Sigmoid colon (tissue), 7 donors: ENCODE data around the gene MZB1. TPM values are rescaled to one million over a fixed set of nuclear protein-coding genes. Genes with fewer than 3 reads are reported as not detected.

ENCODE experiments used
- DNase-seq: peaks from one replicate; pipeline ENCODE4 v3.0.0-alpha.2; 2019
- H3K27ac ChIP-seq, 4 donors: fragments of 200-600 bp; sonication (generic); one replicate each; pipeline ENCODE4 v1.5.1; 2016 to 2019; ENCODE audit warnings: mild to moderate bottlenecking in 1 of 4
- H3K27me3 ChIP-seq, 3 donors: fragments of 200-600 bp; sonication (generic); one replicate each; pipeline ENCODE4 v1.5.1; 2019; ENCODE audit warnings: mild to moderate bottlenecking in 1 of 3
- H3K36me3 ChIP-seq, 4 donors: fragments of 200-600 bp; sonication (generic); one replicate each; pipeline ENCODE4 v1.5.1; 2016 to 2019
- H3K4me1 ChIP-seq, 4 donors: fragments of 200-600 bp; sonication (generic); one replicate each; pipeline ENCODE4 v1.5.1; 2017 to 2019
- H3K4me3 ChIP-seq, 4 donors: fragments of 200-600 bp; sonication (generic); one replicate each; pipeline ENCODE4 v1.5.1; 2017 to 2019; ENCODE audit warnings: mild to moderate bottlenecking in 2 of 4, moderate library complexity in 1 of 4
- H3K9me3 ChIP-seq, 4 donors: fragments of 200-600 bp in 3 of 4; sonication (generic) in 3 of 4; one replicate each; pipeline versions ENCODE4 v1.5.1 to v1.6.1; 2013 to 2019
- EP300 ChIP-seq, 4 donors: sonication (generic); formaldehyde crosslinking; IDR thresholded peaks; one replicate each; pipeline ENCODE4 v1.6.1; 2017; ENCODE audit warnings: antibody characterized with exemption in 4 of 4
- POLR2A ChIP-seq, 2 donors: fragments of 450-650 bp; IDR thresholded peaks; one replicate each; pipeline ENCODE4 v1.6.1; 2016; ENCODE audit warnings: antibody characterized with exemption in 2 of 2, mild to moderate bottlenecking in 2 of 2, moderate library complexity in 2 of 2
- POLR2AphosphoS5 ChIP-seq, 4 donors: sonication (generic); formaldehyde crosslinking; IDR thresholded peaks; one replicate each; pipeline ENCODE4 v1.6.1; 2017; ENCODE audit warnings: antibody characterized with exemption in 4 of 4
- WGBS, 2 donors: extraction: QIAGEN DNeasy Blood & Tissue Kit; methylation state at CpG; one replicate each; pipeline ENCODE4 v1.1.7; 2013; 5-methylcytosine and 5-hydroxymethylcytosine counted together
- intact Hi-C: fragments of 100-400 bp; cut with DNase I; formaldehyde crosslinking; loops from one replicate; pipeline ENCODE4 v1.15.1; 2023
- polyA plus RNA-seq, 3 donors: library from polyadenylated mRNA; stranded (reverse); fragments of 200-250 nt; gene quantifications; one replicate each; pipeline ENCODE4 v1.2.3, GENCODE V29; 2013
- total RNA-seq, 4 donors: library from RNA; depleted of rRNA; stranded (reverse); fragments of >200 nt; gene quantifications; one replicate each; pipeline ENCODE4 v1.1.0, GENCODE V29; 2016
- TF ChIP-seq, protein P1 (sequence below), 4 experiments: fragments of 450-650 bp in 3 of 4; fragments of 200-600 bp in 1 of 4; IDR thresholded peaks; one replicate each; pipeline ENCODE4 v1.5.1; 2016 to 2019; ENCODE audit warnings: antibody characterized with exemption in 4 of 4, mild to moderate bottlenecking in 3 of 4, moderate library complexity in 2 of 4
- donor health status: healthy with polysubstance abuse.
- donor health status: Bipolar disorder and iron deficiency.
- donor health status: healthy.

Gene MZB1
- total and polyA plus RNA-seq, 7 donors: 2.2 to 29.2 (median 3.2) TPM; not detected in 3

DNA sequence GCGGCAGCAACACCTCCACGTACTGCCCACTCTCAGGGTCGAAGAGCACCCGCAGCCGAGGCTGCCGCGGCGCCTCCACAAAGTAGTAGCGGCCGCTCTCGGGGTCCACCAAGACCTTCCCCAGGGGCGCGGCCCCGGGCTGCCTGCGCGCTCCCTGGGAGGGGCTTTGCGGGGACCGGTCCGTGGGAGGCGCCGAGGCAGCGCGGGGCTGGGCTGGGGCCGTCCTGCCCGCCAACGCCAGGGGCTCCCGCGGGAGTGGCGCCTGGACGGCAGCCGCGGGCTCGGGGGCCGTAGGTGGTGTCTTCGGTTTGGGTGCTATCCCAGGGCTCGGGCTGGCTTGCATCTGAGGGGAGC lies 2.6 kb upstream of the MZB1 start:
- peaks cover 0 to 35% (median 32%) of the 10 kb centered on the region in 4 donors for H3K4me1 ChIP-seq
- H3K27me3 ChIP-seq: peaks cover 29 to 50% (median 39%) of the 10 kb centered on the region in 3 donors
- TF ChIP-seq EP300 (IDR thresholded peaks at IDR 0.05): no peak
- TF ChIP-seq POLR2A (IDR thresholded peaks at IDR 0.05): no peak
- TF ChIP-seq POLR2AphosphoS5 (IDR thresholded peaks at IDR 0.05): no peak
- TF ChIP-seq, protein P1, sequence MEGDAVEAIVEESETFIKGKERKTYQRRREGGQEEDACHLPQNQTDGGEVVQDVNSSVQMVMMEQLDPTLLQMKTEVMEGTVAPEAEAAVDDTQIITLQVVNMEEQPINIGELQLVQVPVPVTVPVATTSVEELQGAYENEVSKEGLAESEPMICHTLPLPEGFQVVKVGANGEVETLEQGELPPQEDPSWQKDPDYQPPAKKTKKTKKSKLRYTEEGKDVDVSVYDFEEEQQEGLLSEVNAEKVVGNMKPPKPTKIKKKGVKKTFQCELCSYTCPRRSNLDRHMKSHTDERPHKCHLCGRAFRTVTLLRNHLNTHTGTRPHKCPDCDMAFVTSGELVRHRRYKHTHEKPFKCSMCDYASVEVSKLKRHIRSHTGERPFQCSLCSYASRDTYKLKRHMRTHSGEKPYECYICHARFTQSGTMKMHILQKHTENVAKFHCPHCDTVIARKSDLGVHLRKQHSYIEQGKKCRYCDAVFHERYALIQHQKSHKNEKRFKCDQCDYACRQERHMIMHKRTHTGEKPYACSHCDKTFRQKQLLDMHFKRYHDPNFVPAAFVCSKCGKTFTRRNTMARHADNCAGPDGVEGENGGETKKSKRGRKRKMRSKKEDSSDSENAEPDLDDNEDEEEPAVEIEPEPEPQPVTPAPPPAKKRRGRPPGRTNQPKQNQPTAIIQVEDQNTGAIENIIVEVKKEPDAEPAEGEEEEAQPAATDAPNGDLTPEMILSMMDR (IDR thresholded peaks at IDR 0.05): no peak
- no peaks in the 10 kb centered on the region for H3K36me3 ChIP-seq
- peak overlapping the region in 1 of 4 donors; percentile 8 for H3K27ac ChIP-seq
- peak overlapping the region in 3 of 4 donors; percentile 38 to 45 (median 39) for H3K4me3 ChIP-seq
- intact Hi-C loops: no loop called here
- no peak for DNase-seq
- WGBS, 2 donors: 5 to 7% methylated on average over 36 of the region's 36 CpGs
- no peaks in the 10 kb centered on the region for H3K9me3 ChIP-seq

GRCh38 chr5:139391570-139392323 lies 2.0 kb upstream of the MZB1 start:
- 12 to 26% methylated on average over 33 of the region's 33 CpGs for WGBS, 2 donors
- no peaks in the 10 kb centered on the region for H3K36me3 ChIP-seq
- H3K27me3 ChIP-seq: peaks cover 29 to 50% (median 39%) of the 10 kb centered on the region in 3 donors
- TF ChIP-seq POLR2A (IDR thresholded peaks at IDR 0.05): no peak
- no peak for TF ChIP-seq POLR2AphosphoS5 (IDR thresholded peaks at IDR 0.05)
- TF ChIP-seq, protein P1 (IDR thresholded peaks at IDR 0.05): no peak
- TF ChIP-seq EP300 (IDR thresholded peaks at IDR 0.05): no peak
- H3K9me3 ChIP-seq: no peaks in the 10 kb centered on the region
- peak overlapping the region in 2 of 4 donors; percentile 8 to 53 for H3K27ac ChIP-seq
- H3K4me3 ChIP-seq: peak overlapping the region in 2 of 4 donors; percentile 38 to 45
- DNase-seq: no peak
- intact Hi-C loops: no loop called here
- peaks cover 0 to 35% (median 32%) of the 10 kb centered on the region in 4 donors for H3K4me1 ChIP-seq

GRCh38 chr5:139390639-139391569 lies 1.2 kb upstream of the MZB1 start:
- H3K9me3 ChIP-seq: no peaks in the 10 kb centered on the region
- TF ChIP-seq, protein P1 (IDR thresholded peaks at IDR 0.05): no peak
- TF ChIP-seq POLR2AphosphoS5 (IDR thresholded peaks at IDR 0.05) (no peak), POLR2A (IDR thresholded peaks at IDR 0.05) (no peak), EP300 (IDR thresholded peaks at IDR 0.05) (no peak)
- no peak for DNase-seq
- intact Hi-C loops: no loop called here
- H3K36me3 ChIP-seq: no peaks in the 10 kb centered on the region
- peak overlapping the region in 1 of 4 donors; percentile 53 for H3K27ac ChIP-seq
- peaks cover 0 to 35% (median 32%) of the 10 kb centered on the region in 4 donors for H3K4me1 ChIP-seq
- WGBS, 2 donors: 77 to 81% methylated on average over 10 of the region's 10 CpGs
- H3K27me3 ChIP-seq: peaks cover 29 to 43% (median 38%) of the 10 kb centered on the region in 3 donors
- H3K4me3 ChIP-seq: no peak overlapping the region

- TF ChIP-seq EP300 (IDR thresholded peaks at IDR 0.05) (no peak), POLR2AphosphoS5 (IDR thresholded peaks at IDR 0.05) (no peak), POLR2A (IDR thresholded peaks at IDR 0.05) (no peak)
- TF ChIP-seq, protein P1 (IDR thresholded peaks at IDR 0.05): no peak
- no peak for DNase-seq
- peaks cover 12 to 17% (median 12%) of the 10 kb centered on the region in 3 donors for H3K27me3 ChIP-seq
- WGBS, 2 donors: 8 to 24% methylated on average over 8 of the region's 8 CpGs
- H3K9me3 ChIP-seq: no peaks in the 10 kb centered on the region
- H3K4me3 ChIP-seq: no peak overlapping the region
- peaks cover 0 to 20% (median 13%) of the 10 kb centered on the region in 4 donors for H3K4me1 ChIP-seq
- no peak overlapping the region for H3K27ac ChIP-seq
- intact Hi-C loops: no loop called here
- no peaks in the 10 kb centered on the region for H3K36me3 ChIP-seq
Measured at GRCh38 chr5:139388198-139388821, 1.4 kb downstream of the MZB1 start.
